Adrenal gland (tissue), 12 donors: ENCODE results near the gene HSF2BP. TPM values are rescaled to one million over a fixed set of nuclear protein-coding genes. Genes with fewer than 3 reads are reported as not detected.

ENCODE experiments used
- DNase-seq, 7 donors: peaks; one replicate each; pipeline ENCODE4 v3.0.0-alpha.2; 2019 to 2020
- H3K27ac ChIP-seq, 5 donors: fragments of 200-600 bp; sonication (generic) in 4 of 5; 1 replicate in 3 of 5; 2 replicates in 2 of 5; pipeline versions ENCODE4 v1.5.1 to v1.8.0; 2016 to 2020; ENCODE audit warnings: mild to moderate bottlenecking in 1 of 5
- H3K27me3 ChIP-seq: fragments of 200-600 bp; 2 replicates; pipeline ENCODE4 v1.8.0; 2021
- H3K36me3 ChIP-seq, 2 donors: fragments of 200-600 bp; replicated peaks in 1 of 2; 1 replicate in 1 of 2; 2 replicates in 1 of 2; pipeline versions ENCODE4 v1.5.1 to v1.8.0; 2018 to 2022
- H3K4me1 ChIP-seq, 2 donors: fragments of 200-600 bp; replicated peaks in 1 of 2; 1 replicate in 1 of 2; 2 replicates in 1 of 2; pipeline versions ENCODE4 v1.5.1 to v1.8.0; 2018 to 2021
- H3K4me3 ChIP-seq, 4 donors: fragments of 200-600 bp; sonication (generic) in 3 of 4; one replicate each; pipeline ENCODE4 v1.5.1; 2016 to 2018
- H3K9me3 ChIP-seq, 3 donors: fragments of 200-600 bp; sonication (generic) in 1 of 3; replicated peaks in 1 of 3; 1 replicate in 2 of 3; 2 replicates in 1 of 3; pipeline versions ENCODE4 v1.5.1 to v1.8.0; 2016 to 2021
- POLR2A ChIP-seq, 2 donors: fragments of 450-650 bp; IDR thresholded peaks; one replicate each; pipeline ENCODE4 v1.6.1; 2017; ENCODE audit warnings: antibody characterized with exemption in 2 of 2, mild to moderate bottlenecking in 2 of 2, moderate library complexity in 1 of 2
- WGBS, 4 donors: extraction: QIAGEN DNeasy Blood & Tissue Kit in 2 of 4; methylation state at CpG; one replicate each; pipeline versions ENCODE4 v1.1.5 to v1.1.7; 2013 to 2017; 5-methylcytosine and 5-hydroxymethylcytosine counted together
- intact Hi-C, 2 donors: fragments of 100-400 bp; cut with DNase I; formaldehyde crosslinking; loops; one replicate each; pipeline versions ENCODE4 v1.14.1 to v1.15.0; 2022 to 2023
- polyA plus RNA-seq, 3 donors: library from polyadenylated mRNA; stranded (reverse); fragments of 200-250 nt in 2 of 3; fragments of 350-450 nt in 1 of 3; fragmentation: Illumina TruSeq in 1 of 3; extraction: RNeasy Lipid Tissue Mini Kit (QIAGEN cat#74804) in 1 of 3; gene quantifications; one replicate each; pipeline ENCODE4 v1.2.3, GENCODE V29; 2013 to 2014
- total RNA-seq, 9 donors: library from RNA; depleted of rRNA in 4 of 9; stranded (reverse); fragments of >200 nt in 4 of 9; fragments of 120-200 nt in 1 of 9; fragmentation: NEBNext Ultra II Directional in 1 of 9; extraction: Animal tissue kit (Norgen Biotek cat#: 25700) in 1 of 9; gene quantifications; one replicate each; pipeline versions ENCODE4 v1.1.0 to v1.2.4, GENCODE V29; 2013 to 2023
- TF ChIP-seq, protein P1 (sequence below), 6 experiments: fragments of 450-650 bp in 4 of 6; fragments of 200-600 bp in 2 of 6; sonication (generic) in 1 of 6; IDR thresholded peaks; 1 replicate in 5 of 6; 2 replicates in 1 of 6; pipeline versions ENCODE4 v1.5.1 to v1.8.0; 2016 to 2021; ENCODE audit warnings: antibody characterized with exemption in 6 of 6, mild to moderate bottlenecking in 2 of 6, moderate library complexity in 1 of 6
- donor health status: healthy with polysubstance abuse.
- donor health status: Bipolar disorder and iron deficiency.
- donor health status: DM: yes; HTN: yes; CAD: no.
- donor health status: DM: no; HTN: no; CAD: no.
- donor health status: DM: no; HTN: no; CAD: no.
- donor health status: DM: yes; HTN: yes; CAD: no.

HSF2BP gene
- total and polyA plus RNA-seq, 12 donors = 0.23 to 1.5 (median 0.42) TPM; not detected in 2

DNA sequence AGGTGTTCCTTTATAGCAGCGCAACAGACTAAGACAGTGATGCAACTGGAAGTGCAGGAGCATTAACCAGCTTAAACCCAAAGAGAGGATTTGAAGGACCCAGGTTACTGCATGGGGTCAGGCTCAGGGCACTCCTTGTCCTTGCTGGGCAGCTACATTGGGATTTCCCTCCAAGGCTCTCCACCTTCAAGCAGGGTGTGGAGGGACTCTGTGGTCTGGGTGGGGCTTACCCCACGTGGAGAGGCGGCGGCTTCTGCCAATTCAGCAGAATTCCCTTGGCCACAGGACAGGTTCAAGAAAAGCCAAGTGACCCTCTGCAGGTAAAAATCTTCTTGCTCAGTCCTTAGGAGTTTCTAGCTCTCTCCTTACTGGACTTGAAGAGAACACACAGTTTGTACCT, 6.6 kb upstream of the HSF2BP start:
- WGBS, 4 donors = 93 to 100% (median 97%) methylated on average over 1 to 4 of the region's 4 CpGs
- no peaks in the 10 kb centered on the region for H3K9me3 ChIP-seq

DNA sequence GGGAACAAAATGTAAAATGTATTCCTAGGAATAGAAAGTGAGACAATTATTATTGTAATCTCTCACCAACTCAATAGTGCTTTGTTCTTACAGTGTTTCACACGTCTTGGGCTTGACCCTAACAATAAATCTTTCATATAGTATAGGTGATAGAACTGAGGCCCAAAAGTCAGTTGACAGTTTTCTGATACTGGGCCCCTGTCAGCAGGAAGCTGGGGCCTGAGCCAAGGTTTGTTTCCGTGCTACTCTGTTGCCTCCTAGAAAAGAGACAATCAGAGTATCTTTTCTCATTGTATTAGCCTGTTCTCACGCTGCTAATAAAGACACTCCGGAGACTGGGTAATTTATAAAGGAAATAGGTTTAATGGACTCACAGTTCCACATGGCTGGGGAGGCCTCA, 5.1 kb upstream of the HSF2BP start:
- Histone ChIP-seq H3K4me3 (no peak overlapping the region), H3K4me1 (peaks cover 7 to 15% of the 10 kb centered on the region in 2 donors), H3K36me3 (peaks cover 0 to 19% of the 10 kb centered on the region in 2 donors), H3K27ac (no peak overlapping the region), H3K27me3 (no peaks in the 10 kb centered on the region), H3K9me3 (no peaks in the 10 kb centered on the region)
- TF ChIP-seq, protein P1, sequence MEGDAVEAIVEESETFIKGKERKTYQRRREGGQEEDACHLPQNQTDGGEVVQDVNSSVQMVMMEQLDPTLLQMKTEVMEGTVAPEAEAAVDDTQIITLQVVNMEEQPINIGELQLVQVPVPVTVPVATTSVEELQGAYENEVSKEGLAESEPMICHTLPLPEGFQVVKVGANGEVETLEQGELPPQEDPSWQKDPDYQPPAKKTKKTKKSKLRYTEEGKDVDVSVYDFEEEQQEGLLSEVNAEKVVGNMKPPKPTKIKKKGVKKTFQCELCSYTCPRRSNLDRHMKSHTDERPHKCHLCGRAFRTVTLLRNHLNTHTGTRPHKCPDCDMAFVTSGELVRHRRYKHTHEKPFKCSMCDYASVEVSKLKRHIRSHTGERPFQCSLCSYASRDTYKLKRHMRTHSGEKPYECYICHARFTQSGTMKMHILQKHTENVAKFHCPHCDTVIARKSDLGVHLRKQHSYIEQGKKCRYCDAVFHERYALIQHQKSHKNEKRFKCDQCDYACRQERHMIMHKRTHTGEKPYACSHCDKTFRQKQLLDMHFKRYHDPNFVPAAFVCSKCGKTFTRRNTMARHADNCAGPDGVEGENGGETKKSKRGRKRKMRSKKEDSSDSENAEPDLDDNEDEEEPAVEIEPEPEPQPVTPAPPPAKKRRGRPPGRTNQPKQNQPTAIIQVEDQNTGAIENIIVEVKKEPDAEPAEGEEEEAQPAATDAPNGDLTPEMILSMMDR (IDR thresholded peaks at IDR 0.05) = no peak
- no peak for TF ChIP-seq POLR2A (IDR thresholded peaks at IDR 0.05)
- 48 to 56% (median 49%) methylated on average over 4 of the region's 4 CpGs for WGBS, 4 donors
- no peak for DNase-seq
- intact Hi-C loops = no loop called here

More for the DNA sequence above, 6.6 kb upstream of the HSF2BP start:
- no peak for DNase-seq
- TF ChIP-seq POLR2A (IDR thresholded peaks at IDR 0.05) = no peak
- TF ChIP-seq, protein P1 (IDR thresholded peaks at IDR 0.05) = no peak
- peaks cover 0 to 5% of the 10 kb centered on the region in 2 donors for H3K4me1 ChIP-seq
- H3K36me3 ChIP-seq = peaks cover 0 to 30% of the 10 kb centered on the region in 2 donors
- H3K27me3 ChIP-seq = no peaks in the 10 kb centered on the region
- intact Hi-C loops = no loop called here
- no peak overlapping the region for H3K4me3 ChIP-seq
- H3K27ac ChIP-seq = no peak overlapping the region

DNA sequence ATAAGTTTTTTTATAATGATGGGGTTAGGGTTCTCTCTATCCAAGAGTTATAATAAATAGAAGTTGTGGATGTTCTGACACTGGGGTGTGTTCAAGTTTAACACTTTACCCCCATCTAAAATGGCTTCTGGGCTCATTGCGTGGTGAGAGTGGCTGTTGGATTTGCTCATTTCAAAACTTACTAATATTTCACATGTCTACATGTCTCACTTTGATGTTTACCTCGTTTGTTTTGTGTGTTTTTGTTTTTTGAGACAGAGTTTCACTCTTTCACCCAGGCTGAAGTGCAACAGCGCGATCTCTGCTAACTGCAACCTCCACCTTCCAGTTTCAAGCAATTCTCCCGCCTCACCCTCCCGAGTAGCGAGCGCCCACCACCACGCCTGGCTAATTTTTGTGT, 3.7 kb upstream of the HSF2BP start:
- H3K4me1 ChIP-seq = peaks cover 7 to 20% of the 10 kb centered on the region in 2 donors
- H3K27me3 ChIP-seq = no peaks in the 10 kb centered on the region
- intact Hi-C loops = no loop called here
- H3K9me3 ChIP-seq = no peaks in the 10 kb centered on the region
- TF ChIP-seq POLR2A (IDR thresholded peaks at IDR 0.05) = no peak
- TF ChIP-seq, protein P1 (IDR thresholded peaks at IDR 0.05) = no peak
- DNase-seq = no peak
- H3K4me3 ChIP-seq = no peak overlapping the region
- H3K27ac ChIP-seq = no peak overlapping the region
- peaks cover 0 to 19% of the 10 kb centered on the region in 2 donors for H3K36me3 ChIP-seq
- WGBS, 4 donors = 89 to 94% (median 91%) methylated on average over 9 of the region's 9 CpGs

DNA sequence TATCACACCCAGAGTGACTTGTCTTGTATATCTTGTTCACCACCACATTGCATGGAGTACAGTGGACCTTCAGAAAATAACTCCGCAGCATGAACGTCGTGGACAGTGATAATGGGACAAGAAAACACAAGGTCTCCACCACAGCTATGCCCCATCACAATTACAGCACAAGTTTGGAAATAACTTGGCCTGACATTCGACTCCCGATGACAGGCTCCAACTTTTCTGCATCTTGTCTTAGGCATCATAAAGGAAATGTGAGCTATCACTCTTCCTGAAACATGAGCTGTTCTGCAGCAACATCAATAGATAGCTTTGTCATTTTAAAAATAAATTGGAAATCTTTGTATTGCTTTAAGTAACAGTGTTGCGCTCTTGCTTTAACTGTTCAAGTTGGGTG, 3.0 kb upstream of the HSF2BP start:
- Histone ChIP-seq H3K27me3 (no peaks in the 10 kb centered on the region), H3K27ac (no peak overlapping the region), H3K36me3 (peaks cover 0 to 19% of the 10 kb centered on the region in 2 donors), H3K4me3 (no peak overlapping the region), H3K9me3 (no peaks in the 10 kb centered on the region), H3K4me1 (peaks cover 7 to 20% of the 10 kb centered on the region in 2 donors)
- intact Hi-C loops = no loop called here
- DNase-seq = no peak
- TF ChIP-seq POLR2A (IDR thresholded peaks at IDR 0.05) = no peak
- TF ChIP-seq, protein P1 (IDR thresholded peaks at IDR 0.05) = no peak
- WGBS, 4 donors = 68 to 86% (median 72%) methylated on average over 6 of the region's 6 CpGs
